Measurements from ENCODE around the gene NFIC. TPM values are rescaled to one million over a fixed set of nuclear protein-coding genes. Genes with fewer than 3 reads are reported as not detected.

The NFIC gene
- total RNA-seq, 4 donors from 2014 or later, result 55.7 to 84.5 (median 65.5) TPM

- DNase-seq (ENCODE audit: low spot score), result no peak
- no peak for ATAC-seq (ENCODE audit: low FRiP score)
- no peak for TF ChIP-seq CTCF (IDR thresholded peaks at IDR 0.05)
Observed at GRCh38 chr19:3378352-3379150, 12.2 kb downstream of the NFIC start.

- no peak for TF ChIP-seq CTCF (IDR thresholded peaks at IDR 0.05)
- DNase-seq (ENCODE audit: low spot score) (no peak), ATAC-seq (ENCODE audit: low FRiP score) (no peak)
Observed at GRCh38 chr19:3380829-3381228, 14.4 kb downstream of the NFIC start.

- ATAC-seq (ENCODE audit: low FRiP score), result no peak
- TF ChIP-seq CTCF (IDR thresholded peaks at IDR 0.05), result no peak
- DNase-seq (ENCODE audit: low spot score), result no peak
Observed at GRCh38 chr19:3381701-3382372, 15.5 kb downstream of the NFIC start.

GRCh38 chr19:3382460-3383100, 16.2 kb downstream of the NFIC start:
- DNase-seq (ENCODE audit: low spot score) (no peak), ATAC-seq (ENCODE audit: low FRiP score) (no peak)
- TF ChIP-seq CTCF (IDR thresholded peaks at IDR 0.05), result no peak

- DNase-seq (ENCODE audit: low spot score) (no peak), ATAC-seq (ENCODE audit: low FRiP score) (no peak)
- no peak for TF ChIP-seq CTCF (IDR thresholded peaks at IDR 0.05)
Observed at GRCh38 chr19:3383121-3383722, 16.8 kb downstream of the NFIC start.

GRCh38 chr19:3386447-3387234, 20.3 kb downstream of the NFIC start:
- DNase-seq (ENCODE audit: low spot score) (no peak), ATAC-seq (ENCODE audit: low FRiP score) (no peak)
- TF ChIP-seq CTCF (IDR thresholded peaks at IDR 0.05), result no peak
